GM20000 (cell line): ENCODE measurements around the gene TRAPPC11.
"Not testable (repeated sequence)": the region's sequence is repeated elsewhere in the genome, so short reads cannot be mapped to it uniquely, and the experiment has no call there.

Experiments used
- DNase-seq: peaks from one replicate; pipeline ENCODE4 v3.0.0; 2012; ENCODE audit warnings: low spot score
- TF ChIP-seq, protein P1 (sequence below): IDR thresholded peaks from 2 replicates; pipeline ENCODE4 v1.5.1; 2012; ENCODE audit warnings: mild to moderate bottlenecking, control low read depth; ENCODE audit errors: extremely low read depth, missing control alignments

The TRAPPC11 gene

DNA sequence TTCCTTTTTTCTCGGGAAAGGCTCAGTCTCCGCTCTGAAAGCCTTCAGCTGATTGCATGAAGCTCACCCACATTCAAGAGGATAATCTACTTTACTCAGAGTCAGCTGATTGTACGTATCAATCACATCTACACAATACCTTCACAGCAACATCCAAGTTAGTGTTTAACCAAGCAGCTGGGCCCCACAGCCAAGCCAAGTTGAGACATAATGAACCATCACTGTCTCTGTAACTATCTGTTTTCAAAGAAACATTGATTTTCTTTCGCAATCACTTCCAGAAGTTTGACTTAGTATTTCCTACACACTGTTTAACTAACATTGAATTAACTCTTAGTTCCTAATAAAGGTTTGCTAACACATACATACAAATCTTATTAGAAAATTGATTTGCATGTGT lies 40.4 kb upstream of the TRAPPC11 start:
- no peak for DNase-seq
- TF ChIP-seq, protein P1, sequence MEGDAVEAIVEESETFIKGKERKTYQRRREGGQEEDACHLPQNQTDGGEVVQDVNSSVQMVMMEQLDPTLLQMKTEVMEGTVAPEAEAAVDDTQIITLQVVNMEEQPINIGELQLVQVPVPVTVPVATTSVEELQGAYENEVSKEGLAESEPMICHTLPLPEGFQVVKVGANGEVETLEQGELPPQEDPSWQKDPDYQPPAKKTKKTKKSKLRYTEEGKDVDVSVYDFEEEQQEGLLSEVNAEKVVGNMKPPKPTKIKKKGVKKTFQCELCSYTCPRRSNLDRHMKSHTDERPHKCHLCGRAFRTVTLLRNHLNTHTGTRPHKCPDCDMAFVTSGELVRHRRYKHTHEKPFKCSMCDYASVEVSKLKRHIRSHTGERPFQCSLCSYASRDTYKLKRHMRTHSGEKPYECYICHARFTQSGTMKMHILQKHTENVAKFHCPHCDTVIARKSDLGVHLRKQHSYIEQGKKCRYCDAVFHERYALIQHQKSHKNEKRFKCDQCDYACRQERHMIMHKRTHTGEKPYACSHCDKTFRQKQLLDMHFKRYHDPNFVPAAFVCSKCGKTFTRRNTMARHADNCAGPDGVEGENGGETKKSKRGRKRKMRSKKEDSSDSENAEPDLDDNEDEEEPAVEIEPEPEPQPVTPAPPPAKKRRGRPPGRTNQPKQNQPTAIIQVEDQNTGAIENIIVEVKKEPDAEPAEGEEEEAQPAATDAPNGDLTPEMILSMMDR, result no peak

DNA sequence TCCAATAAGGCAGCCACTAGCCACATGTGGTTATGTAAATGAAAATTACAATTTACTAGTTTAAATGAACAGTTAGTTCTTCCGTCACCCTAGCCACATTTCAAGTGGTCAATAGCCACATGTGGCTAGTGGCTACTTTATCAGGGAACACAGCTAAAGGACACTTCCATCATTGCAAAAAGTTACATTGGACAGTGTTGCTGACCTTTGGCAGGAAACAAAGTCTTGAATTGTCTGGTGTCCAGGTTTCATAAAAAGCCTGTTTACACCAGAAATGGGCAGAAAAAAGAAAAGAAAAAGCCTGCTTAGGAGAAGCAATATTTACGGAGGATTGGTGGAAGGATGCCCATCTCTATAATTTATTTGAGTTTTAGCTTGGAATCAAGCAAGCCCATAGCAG lies 38.7 kb upstream of the TRAPPC11 start:
- DNase-seq, result no peak
- TF ChIP-seq, protein P1, result no peak

DNA sequence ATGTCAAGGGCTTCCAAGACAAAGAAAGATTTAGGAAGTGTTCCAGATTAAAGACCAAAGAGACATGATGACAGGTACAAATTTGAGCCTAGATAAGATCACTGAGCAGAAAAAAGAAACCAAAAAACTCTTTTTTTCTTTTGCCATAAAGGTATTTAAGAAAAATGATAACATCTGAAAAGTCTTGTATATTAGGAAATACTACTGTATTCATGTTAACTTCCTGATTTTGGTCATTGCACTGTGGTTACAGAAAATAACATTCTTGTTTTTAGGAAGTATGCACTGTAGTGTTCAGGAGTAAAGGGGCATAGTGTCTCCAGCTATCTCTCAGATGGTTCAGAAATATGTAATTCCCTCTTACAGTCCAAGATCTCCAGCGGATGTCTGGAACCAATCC lies 37.2 kb upstream of the TRAPPC11 start:
- no peak for DNase-seq
- TF ChIP-seq, protein P1, result no peak

DNA sequence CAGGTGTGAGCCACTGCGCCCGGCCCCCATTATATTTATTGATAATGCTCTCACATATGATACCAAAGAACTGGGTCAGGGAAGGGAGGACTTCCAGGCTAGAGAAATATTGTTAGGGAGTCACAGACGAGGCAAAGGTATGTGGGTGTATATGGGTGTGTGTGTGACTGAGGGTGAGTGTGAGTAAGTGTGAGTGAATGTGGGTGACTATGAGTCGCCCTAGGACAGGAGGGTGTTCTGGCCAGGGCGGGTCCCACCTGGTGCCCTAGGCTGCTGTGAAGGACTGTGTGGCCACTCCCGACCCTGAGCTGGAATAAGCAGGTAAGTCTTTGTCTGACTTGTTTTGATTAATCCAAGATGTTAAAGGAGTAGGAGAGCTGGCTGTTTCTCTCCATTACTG lies 34.5 kb upstream of the TRAPPC11 start:
- DNase-seq, result no peak
- TF ChIP-seq, protein P1, result no peak

DNA sequence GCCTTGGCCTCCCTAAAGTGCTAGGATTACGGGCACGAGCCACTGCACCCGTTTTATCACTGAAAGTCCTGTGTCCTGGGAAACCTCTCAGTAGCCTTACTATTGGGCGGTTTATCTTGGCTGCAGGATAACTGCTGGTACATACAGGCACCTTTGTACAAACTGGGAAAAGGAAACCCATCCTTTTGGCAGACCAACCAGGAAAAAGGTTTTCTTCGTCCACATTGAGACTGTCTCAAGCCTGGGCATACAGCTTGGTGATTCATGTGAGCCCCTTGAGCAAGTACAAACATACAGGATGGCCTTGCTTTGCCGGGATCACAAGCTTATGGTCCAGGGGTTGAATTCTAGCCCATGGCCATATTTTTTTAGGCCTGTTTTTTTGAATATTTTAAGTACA lies 32.9 kb upstream of the TRAPPC11 start:
- no peak for DNase-seq
- TF ChIP-seq, protein P1, result no peak

DNA sequence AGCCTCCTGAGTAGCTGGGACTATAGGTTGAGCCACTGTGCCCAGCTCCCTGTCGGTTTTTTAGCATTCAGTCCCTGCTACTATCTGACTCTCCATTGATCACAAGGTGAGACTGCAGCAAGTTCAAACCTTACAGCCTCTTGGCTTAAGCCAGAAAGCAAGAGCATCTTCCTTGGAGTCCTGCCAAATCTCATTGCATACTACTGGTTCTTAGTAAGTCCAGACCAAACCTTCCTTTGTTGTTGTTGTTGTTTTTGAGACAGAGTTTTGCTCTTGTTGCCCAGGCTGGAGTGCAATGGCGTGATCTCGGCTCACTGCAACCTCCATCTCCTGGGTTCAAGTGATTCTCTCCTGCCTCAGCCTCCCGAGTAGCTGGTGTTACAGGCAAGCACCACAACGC lies 31.8 kb upstream of the TRAPPC11 start:
- not testable (repeated sequence) for DNase-seq

DNA sequence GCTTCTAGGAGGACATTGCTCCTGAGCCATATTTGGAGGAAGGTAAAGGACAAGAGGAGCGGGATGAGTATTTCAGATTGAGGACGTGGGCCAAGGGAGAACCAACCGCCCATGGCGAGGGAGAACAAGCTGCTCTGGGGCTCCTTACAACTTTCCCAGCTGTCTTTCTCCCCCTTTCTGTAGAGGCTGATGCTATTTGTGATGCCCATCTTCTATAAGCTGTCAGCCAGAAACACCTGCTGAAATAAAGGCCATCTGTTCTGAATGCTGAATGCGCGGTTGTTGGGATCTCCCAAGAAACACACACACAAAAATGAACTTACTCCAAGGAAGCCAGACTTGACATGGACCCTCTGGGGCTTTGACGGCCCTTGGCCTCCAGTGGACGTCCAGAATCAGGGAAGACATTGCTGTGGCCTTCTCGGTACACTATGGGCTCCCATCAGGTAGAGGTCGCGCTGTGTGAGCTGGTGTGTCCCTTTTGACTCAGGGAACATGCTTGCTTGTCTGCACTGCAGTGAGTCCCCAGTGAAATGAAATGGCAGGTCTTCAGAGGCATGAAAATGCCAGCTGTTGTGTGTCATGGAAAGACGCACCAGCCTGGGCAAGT lies 31.0 kb upstream of the TRAPPC11 start:
- no peak for DNase-seq
- TF ChIP-seq, protein P1, result no peak

DNA sequence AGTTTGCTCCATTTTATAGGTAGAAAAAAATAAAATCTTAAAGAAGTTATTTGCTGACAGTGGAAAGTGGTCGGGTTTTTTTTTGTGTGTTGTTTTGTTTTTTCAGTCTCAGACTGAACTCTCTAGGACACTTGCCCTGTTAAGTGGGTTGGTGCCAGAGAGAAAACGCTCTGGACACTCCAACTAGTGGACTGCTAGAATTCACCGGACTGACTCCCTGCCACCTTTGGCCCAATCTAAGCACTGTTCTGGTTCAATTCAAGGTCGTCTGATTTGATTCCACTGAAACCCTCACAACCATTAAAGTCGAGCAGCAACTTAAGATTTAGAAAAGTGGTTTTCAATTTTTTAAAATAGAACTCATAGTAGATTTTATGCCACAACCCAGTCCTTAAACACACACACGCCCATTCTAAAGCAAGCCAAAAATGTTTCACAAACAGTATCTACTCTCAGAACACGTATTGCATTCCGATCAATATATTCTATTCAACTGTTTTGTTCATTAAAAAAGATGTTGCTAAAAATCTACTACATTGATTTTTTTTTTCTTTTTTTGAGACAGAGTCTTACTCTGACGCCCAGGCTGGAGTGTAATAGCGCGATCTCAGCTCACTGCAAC lies 27.4 kb upstream of the TRAPPC11 start:
- no peak for DNase-seq
- TF ChIP-seq, protein P1, result no peak
